Measurements from ENCODE around the gene ZMYND19.

ZMYND19 gene

DNA sequence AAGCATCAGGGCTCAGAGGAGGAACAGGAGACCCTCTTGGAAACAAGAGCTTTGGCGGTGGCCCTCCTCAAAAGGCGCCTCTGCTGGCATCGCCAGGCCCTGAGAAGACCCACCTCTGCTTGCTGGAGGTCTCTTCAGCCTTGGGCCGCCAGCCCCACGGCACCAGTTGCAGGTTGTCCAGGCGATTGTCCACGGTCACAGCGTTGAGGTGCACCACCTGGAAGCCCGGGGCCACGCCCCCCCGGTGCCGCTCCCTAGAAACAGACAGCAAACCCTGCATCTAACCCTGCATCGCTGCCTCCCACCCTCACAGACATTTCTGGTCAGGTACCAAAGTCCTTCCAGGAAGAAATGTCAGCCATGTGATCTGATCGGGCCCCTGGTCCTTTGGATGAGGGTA lies 3.5 kb downstream of the ZMYND19 start:
- Histone ChIP-seq H3K36me3 (ENCODE audit: control insufficient read depth, insufficient read depth, low read length) (peaks cover 69% of the 10 kb centered on the region), H3K9me3 (ENCODE audit: control insufficient read depth, insufficient read depth, low read length) (no peaks in the 10 kb centered on the region), H3K4me1 (ENCODE audit: control insufficient read depth, insufficient read depth, low read length) (0 out of 2 replicates have a peak, but pooled peaks cover 6% of the 10 kb centered on the region), H3K4me3 (ENCODE audit: low read depth, low read length) (no peak overlapping the region), H3K27me3 (ENCODE audit: control insufficient read depth, insufficient read depth, low read length) (no peaks in the 10 kb centered on the region), H3K9ac (ENCODE audit: low read depth, low read length) (no peak overlapping the region), H3K27ac (ENCODE audit: low read depth, low read length) (no peak overlapping the region)

DNA sequence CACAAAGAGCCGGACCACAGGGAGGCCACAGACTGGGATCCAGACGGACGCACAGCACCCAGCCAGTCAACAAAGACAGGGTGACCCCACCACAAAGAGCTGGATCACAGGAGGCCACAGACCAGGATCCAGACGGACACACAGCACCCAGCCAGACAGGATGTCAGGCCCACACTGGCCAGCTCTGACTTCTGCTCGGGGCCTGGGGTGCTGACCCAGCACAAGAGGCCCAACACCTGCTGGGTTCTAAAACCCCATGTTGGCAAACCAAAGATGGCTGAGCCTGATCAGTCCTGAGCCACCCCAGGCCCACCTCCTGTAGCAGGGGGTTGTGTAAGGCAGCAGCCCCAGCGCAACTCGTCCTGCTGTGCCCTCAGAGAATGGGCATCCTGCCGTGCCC lies 6.4 kb downstream of the ZMYND19 start:
- Histone ChIP-seq H3K27ac (ENCODE audit: low read depth, low read length) (no peak overlapping the region), H3K27me3 (ENCODE audit: control insufficient read depth, insufficient read depth, low read length) (no peaks in the 10 kb centered on the region), H3K4me3 (ENCODE audit: low read depth, low read length) (no peak overlapping the region), H3K9me3 (ENCODE audit: control insufficient read depth, insufficient read depth, low read length) (no peaks in the 10 kb centered on the region), H3K9ac (ENCODE audit: low read depth, low read length) (no peak overlapping the region), H3K36me3 (ENCODE audit: control insufficient read depth, insufficient read depth, low read length) (peaks cover 84% of the 10 kb centered on the region), H3K4me1 (ENCODE audit: control insufficient read depth, insufficient read depth, low read length) (peaks cover 14% of the 10 kb centered on the region)

DNA sequence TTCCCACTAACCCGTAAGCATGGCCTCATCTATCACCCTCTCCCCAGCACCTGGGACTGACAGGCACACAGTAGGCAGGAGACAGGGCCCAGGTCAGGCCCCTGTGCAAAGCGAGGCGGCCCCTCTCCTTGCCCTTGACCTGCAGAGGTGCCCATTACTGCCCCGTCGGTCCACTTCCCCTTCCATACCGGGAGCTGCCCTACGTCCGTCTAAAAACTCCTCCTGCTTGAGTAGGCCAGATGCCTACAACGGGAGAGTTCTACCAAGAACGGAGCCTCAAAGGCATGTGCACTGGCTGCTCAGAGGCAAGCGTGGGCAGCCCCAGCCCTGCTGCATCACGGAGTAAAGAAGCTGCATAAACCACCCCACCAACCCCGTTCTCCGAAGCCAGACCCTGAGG lies 7.0 kb downstream of the ZMYND19 start:
- no peak overlapping the region for H3K27ac ChIP-seq (ENCODE audit: low read depth, low read length)
- H3K36me3 ChIP-seq (ENCODE audit: control insufficient read depth, insufficient read depth, low read length) = peaks cover 78% of the 10 kb centered on the region
- H3K9ac ChIP-seq (ENCODE audit: low read depth, low read length) = no peak overlapping the region
- no peaks in the 10 kb centered on the region for H3K9me3 ChIP-seq (ENCODE audit: control insufficient read depth, insufficient read depth, low read length)
- H3K4me1 ChIP-seq (ENCODE audit: control insufficient read depth, insufficient read depth, low read length) = peaks cover 13% of the 10 kb centered on the region
- H3K4me3 ChIP-seq (ENCODE audit: low read depth, low read length) = no peak overlapping the region
- H3K27me3 ChIP-seq (ENCODE audit: control insufficient read depth, insufficient read depth, low read length) = no peaks in the 10 kb centered on the region

DNA sequence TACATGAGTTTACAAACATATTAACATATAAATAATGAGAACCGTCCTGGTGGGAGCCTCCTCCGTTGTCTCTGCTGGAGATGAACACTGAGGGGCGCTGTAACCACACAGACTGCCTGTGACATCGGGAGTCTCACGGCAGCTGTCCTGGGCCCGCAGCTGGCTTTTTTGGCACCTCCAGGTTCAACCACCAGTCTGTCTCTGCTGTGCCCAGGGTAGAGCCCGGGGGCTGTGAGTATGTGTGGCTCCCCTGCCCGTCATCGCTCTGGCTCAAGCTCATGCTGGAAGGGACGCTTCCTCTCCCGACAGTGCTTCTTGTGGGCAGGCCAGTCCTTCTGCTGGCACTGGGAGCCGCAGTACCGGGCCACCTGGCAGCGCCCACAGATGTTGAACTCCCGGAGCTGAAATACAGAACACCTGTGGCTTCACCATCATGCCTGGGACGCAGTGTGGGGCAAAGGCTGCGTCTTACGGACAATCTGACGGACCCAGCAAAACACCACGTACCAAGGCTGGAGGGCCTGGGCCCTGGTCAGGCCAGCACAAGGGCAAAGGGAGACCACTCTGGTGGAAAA lies 7.9 kb downstream of the ZMYND19 start:
- Histone ChIP-seq H3K36me3 (ENCODE audit: control insufficient read depth, insufficient read depth, low read length) (peaks cover 68% of the 10 kb centered on the region), H3K9ac (ENCODE audit: low read depth, low read length) (no peak overlapping the region), H3K27ac (ENCODE audit: low read depth, low read length) (no peak overlapping the region)

DNA sequence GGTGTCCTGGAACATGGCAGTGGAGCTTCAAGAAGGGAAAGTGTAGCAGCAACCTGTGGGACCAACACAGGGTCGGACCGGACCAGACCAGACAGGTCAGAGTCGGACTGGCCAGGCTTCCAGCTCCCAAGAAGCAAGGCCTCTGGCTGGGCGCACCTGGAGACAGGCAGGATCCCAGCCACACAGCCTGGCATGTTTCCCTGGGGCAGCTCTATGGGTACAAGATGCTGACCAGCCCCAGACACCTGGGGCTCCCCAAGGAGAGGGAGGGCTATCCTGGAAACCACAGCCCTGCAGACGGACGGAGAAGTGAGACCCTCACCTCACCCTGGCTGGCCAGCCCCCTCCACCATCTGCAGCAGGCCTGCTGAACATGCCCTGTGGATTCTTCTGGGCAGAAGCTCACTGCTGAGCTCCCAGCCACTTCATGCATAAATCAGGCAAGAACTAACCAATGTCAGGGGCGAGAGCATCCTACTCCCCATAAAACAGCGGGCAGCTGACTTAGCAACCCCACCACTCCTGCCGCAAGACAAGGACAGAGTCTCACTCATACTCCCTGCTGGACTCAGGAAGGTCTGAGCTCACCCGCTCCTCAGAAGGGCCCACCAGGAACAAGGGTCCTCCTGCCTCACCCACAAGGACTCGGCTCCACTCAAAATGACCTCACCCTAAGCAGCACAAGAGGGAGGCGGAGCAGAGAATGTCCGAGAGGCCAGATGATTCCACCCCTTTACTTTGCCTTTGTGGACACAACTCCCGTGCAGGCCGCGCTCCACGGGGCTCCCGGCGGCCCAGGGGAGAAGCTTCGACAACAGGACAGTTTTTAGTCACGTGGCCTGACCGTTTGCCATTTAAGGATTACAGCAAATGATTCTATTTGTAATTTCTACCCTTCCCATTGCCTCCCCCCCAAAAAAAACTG lies 8.7 kb downstream of the ZMYND19 start:
- H3K27me3 ChIP-seq (ENCODE audit: control insufficient read depth, insufficient read depth, low read length) = no peaks in the 10 kb centered on the region
- H3K9me3 ChIP-seq (ENCODE audit: control insufficient read depth, insufficient read depth, low read length) = no peaks in the 10 kb centered on the region
- no peak overlapping the region for H3K9ac ChIP-seq (ENCODE audit: low read depth, low read length)
- no peak overlapping the region for H3K4me3 ChIP-seq (ENCODE audit: low read depth, low read length)
- peaks cover 17% of the 10 kb centered on the region for H3K4me1 ChIP-seq (ENCODE audit: control insufficient read depth, insufficient read depth, low read length)
- H3K36me3 ChIP-seq (ENCODE audit: control insufficient read depth, insufficient read depth, low read length) = peaks cover 61% of the 10 kb centered on the region
- H3K27ac ChIP-seq (ENCODE audit: low read depth, low read length) = no peak overlapping the region

More for the DNA sequence above, 7.9 kb downstream of the ZMYND19 start:
- H3K4me3 ChIP-seq (ENCODE audit: low read depth, low read length) = no peak overlapping the region
- no peaks in the 10 kb centered on the region for H3K9me3 ChIP-seq (ENCODE audit: control insufficient read depth, insufficient read depth, low read length)
- no peaks in the 10 kb centered on the region for H3K27me3 ChIP-seq (ENCODE audit: control insufficient read depth, insufficient read depth, low read length)
- H3K4me1 ChIP-seq (ENCODE audit: control insufficient read depth, insufficient read depth, low read length) = peaks cover 17% of the 10 kb centered on the region

DNA sequence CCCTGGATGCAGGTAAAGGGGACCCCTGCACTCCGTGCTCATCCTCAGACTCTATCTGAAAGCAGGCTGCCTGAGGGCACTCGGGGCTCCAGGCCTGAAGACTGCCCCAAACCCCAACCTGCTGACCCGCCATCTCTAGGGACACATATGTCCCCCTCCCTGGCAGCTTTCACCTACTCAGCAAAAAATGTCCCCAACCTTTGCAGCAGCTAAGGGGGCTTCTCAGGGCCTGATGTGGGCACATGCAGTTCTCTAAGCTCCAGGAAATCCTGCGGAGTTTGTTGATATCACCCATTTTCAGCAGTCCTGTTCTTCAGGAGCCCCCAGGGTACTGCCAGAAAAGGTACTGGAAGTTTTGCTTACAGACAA lies 9.4 kb downstream of the ZMYND19 start:
- Histone ChIP-seq H3K27ac (ENCODE audit: low read depth, low read length) (no peak overlapping the region), H3K4me1 (ENCODE audit: control insufficient read depth, insufficient read depth, low read length) (peaks cover 17% of the 10 kb centered on the region), H3K27me3 (ENCODE audit: control insufficient read depth, insufficient read depth, low read length) (no peaks in the 10 kb centered on the region), H3K36me3 (ENCODE audit: control insufficient read depth, insufficient read depth, low read length) (peaks cover 60% of the 10 kb centered on the region), H3K4me3 (ENCODE audit: low read depth, low read length) (no peak overlapping the region), H3K9me3 (ENCODE audit: control insufficient read depth, insufficient read depth, low read length) (no peaks in the 10 kb centered on the region), H3K9ac (ENCODE audit: low read depth, low read length) (no peak overlapping the region)

DNA sequence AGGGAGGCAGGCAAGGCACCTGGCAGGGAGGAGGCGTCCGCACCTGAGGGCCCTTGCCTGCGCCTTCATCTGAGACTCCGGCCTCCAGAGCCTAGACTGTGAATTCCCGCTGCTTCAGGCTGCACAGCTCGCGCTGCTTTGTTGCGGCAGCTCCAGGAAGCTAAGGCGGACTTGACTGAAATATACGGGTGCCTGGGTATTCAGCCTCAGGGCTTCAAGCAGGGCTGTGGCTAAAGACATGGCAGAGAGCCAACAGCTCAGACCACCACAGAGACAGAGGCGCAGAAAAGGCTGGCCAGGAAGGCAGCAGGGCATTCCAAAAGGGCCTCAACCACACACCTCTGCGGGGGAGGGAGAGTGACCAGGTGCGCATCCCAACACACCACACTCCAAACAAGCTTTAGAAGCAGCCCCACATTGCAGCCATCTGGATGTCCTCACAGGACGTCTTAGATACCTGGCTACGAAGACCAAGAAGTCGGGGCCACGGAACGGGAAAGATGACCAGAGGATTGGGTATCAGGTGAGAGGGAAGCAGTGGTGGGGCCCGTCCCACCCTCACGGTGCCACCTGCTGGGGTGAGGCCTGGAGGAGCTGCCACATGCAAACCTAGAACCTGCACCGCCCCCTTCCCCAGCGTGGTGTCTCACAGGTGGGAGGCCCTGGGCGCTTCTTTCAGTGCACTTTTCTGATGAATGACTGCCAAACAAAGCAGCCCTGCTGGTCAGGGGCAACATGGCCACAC lies 9.9 kb downstream of the ZMYND19 start:
- Histone ChIP-seq H3K9ac (ENCODE audit: low read depth, low read length) (no peak overlapping the region), H3K36me3 (ENCODE audit: control insufficient read depth, insufficient read depth, low read length) (peaks cover 60% of the 10 kb centered on the region), H3K4me3 (ENCODE audit: low read depth, low read length) (no peak overlapping the region), H3K27me3 (ENCODE audit: control insufficient read depth, insufficient read depth, low read length) (no peaks in the 10 kb centered on the region), H3K4me1 (ENCODE audit: control insufficient read depth, insufficient read depth, low read length) (peaks cover 17% of the 10 kb centered on the region), H3K27ac (ENCODE audit: low read depth, low read length) (no peak overlapping the region), H3K9me3 (ENCODE audit: control insufficient read depth, insufficient read depth, low read length) (no peaks in the 10 kb centered on the region)

DNA sequence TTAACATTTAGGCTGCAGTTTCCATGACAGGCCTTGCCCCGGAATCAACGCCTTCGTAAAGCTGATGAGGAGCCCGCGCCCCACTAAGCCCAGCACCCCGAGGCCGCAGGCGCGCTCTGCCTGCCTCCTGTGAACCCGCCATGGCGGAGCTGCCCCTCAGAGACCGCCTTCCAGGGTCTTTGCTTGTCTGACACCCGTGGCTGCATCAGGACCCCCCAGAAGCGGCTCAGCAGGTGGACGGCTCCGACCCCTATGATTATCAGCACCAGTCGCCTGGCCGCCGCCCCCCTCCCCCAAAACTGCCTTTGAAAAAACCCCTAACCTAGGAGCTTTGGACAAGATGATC lies 11.1 kb downstream of the ZMYND19 start:
- peak overlapping the region; percentile 95 for H3K4me3 ChIP-seq (ENCODE audit: low read depth, low read length)
- no peaks in the 10 kb centered on the region for H3K9me3 ChIP-seq (ENCODE audit: control insufficient read depth, insufficient read depth, low read length)
- peaks cover 17% of the 10 kb centered on the region for H3K4me1 ChIP-seq (ENCODE audit: control insufficient read depth, insufficient read depth, low read length)
- peaks cover 63% of the 10 kb centered on the region for H3K36me3 ChIP-seq (ENCODE audit: control insufficient read depth, insufficient read depth, low read length)
- no peaks in the 10 kb centered on the region for H3K27me3 ChIP-seq (ENCODE audit: control insufficient read depth, insufficient read depth, low read length)
- H3K9ac ChIP-seq (ENCODE audit: low read depth, low read length) = peak overlapping the region; percentile 39; the same call in 1 of the 2 replicates
- peak overlapping the region; percentile 89 for H3K27ac ChIP-seq (ENCODE audit: low read depth, low read length)

DNA sequence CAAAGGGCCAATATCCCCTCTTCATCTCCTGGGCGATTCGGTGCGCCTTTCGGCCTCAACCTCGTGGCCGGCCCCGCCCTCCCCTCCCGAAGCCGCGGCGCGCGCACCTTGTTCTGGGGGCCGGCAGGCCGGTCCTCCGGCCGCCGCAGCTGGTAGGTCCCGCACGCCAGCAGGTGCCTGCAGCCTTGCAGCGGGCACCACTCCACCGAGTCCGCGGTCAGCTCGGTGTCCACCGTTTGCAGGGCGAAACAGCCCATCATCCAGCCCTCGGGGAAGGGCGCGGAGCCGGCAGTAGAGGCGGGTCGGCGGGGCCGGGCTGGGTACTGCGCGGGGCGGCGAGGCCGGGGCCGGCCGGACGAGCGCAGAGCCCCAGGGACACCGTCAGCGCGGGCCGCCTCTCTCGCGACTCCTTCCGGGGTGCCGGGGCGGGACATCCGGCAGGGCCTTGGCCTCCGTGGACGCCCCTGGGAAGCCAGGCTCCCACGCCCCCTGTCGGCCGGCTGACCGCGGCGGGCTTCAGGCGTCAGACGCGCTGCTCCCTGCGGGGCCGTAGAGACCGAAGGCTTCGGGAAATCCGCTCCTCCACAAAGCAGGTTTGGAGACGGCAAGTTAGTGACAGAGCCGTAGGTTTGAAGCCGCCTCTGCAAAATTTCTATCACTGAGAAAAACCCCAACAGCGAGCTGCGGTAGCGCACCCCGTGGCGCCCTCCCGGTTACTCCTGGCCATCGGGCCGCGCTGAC lies 11.6 kb downstream of the ZMYND19 start, which contains the start of gene DPH7:
Gene DPH7 (minus strand): TSS at position 408 of the 741 bp plus-strand sequence. CDS start 148 bp downstream, at position 260.
- Histone ChIP-seq H3K4me1 (ENCODE audit: control insufficient read depth, insufficient read depth, low read length) (peaks cover 17% of the 10 kb centered on the region), H3K9me3 (ENCODE audit: control insufficient read depth, insufficient read depth, low read length) (no peaks in the 10 kb centered on the region), H3K9ac (ENCODE audit: low read depth, low read length) (peak within 1 kb of the TSS; percentile 83), H3K4me3 (ENCODE audit: low read depth, low read length) (peak within 1 kb of the TSS; percentile 95), H3K36me3 (ENCODE audit: control insufficient read depth, insufficient read depth, low read length) (peaks cover 63% of the 10 kb centered on the region), H3K27ac (ENCODE audit: low read depth, low read length) (peak within 1 kb of the TSS; percentile 89), H3K27me3 (ENCODE audit: control insufficient read depth, insufficient read depth, low read length) (no peaks in the 10 kb centered on the region)

DNA sequence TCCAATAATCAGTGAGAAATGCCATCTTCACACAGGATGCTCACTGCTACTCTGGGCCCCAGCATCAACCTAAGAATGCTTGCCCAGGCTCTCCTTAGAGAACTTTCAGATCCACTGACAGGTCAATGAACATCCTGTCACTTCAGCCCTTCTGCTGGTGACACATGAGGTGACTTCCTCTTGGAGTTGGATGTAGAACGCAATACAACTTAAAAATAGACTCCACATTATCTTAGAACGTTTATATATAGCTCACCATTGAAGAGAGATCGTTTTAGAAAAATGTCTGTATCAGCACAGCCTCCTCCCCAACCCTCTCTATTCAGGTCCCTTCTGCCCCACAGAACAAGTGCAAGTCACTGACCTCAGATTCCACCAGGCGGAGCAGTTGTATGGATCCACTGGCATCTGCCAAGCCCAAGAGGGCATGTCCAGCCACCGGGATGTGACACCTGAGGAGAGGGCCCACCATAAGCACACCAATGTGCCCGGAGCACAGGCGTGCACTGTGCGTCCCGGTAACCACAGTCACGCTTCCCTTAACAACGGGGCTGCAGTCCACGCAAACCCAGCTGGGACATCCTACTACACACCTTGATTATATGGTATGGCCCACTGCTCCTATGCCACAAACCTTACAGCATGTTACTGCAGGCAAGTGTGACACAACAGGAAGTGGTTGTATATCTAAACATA lies 14.4 kb downstream of the ZMYND19 start:
- Histone ChIP-seq H3K27ac (ENCODE audit: low read depth, low read length) (no peak overlapping the region), H3K36me3 (ENCODE audit: control insufficient read depth, insufficient read depth, low read length) (peaks cover 47% of the 10 kb centered on the region), H3K9ac (ENCODE audit: low read depth, low read length) (no peak overlapping the region), H3K9me3 (ENCODE audit: control insufficient read depth, insufficient read depth, low read length) (no peaks in the 10 kb centered on the region), H3K4me3 (ENCODE audit: low read depth, low read length) (no peak overlapping the region), H3K4me1 (ENCODE audit: control insufficient read depth, insufficient read depth, low read length) (peaks cover 13% of the 10 kb centered on the region), H3K27me3 (ENCODE audit: control insufficient read depth, insufficient read depth, low read length) (no peaks in the 10 kb centered on the region)

Data from HUES48 (cell line).